T1000 (cell line): ENCODE results near the gene TMEM131L.
"Not testable (repeated sequence)": the region's sequence is repeated elsewhere in the genome, so short reads cannot be mapped to it uniquely, and the experiment has no call there.

Source experiments
- DNase-seq: peaks from one replicate; lab custom pipeline; 2025; ENCODE audit warnings: mixed read lengths; lab: John Stamatoyannopoulos, UW

The TMEM131L gene

GRCh38 chr4:153466081-153466948 lies at the start of gene TMEM131L:
TSS of gene TMEM131L (plus strand) at chr4:153466360. CDS start at chr4:153466398, 38 bp downstream.
- DNase-seq: peak; percentile 26

- not testable (repeated sequence) for DNase-seq
These were observed 49.7 kb upstream of the TMEM131L start for GRCh38 chr4:153416456-153416855.

GRCh38 chr4:153418121-153418520 lies 48.0 kb upstream of the TMEM131L start:
- DNase-seq: no peak

- no peak for DNase-seq
These were observed 47.6 kb upstream of the TMEM131L start for GRCh38 chr4:153418558-153418957.

- DNase-seq: no peak
These were observed 47.1 kb upstream of the TMEM131L start for GRCh38 chr4:153419029-153419428.

GRCh38 chr4:153419673-153420278 lies 46.4 kb upstream of the TMEM131L start:
- no peak for DNase-seq

GRCh38 chr4:153420361-153420760 lies 45.8 kb upstream of the TMEM131L start:
- DNase-seq: no peak

- DNase-seq: no peak
These were observed 44.2 kb upstream of the TMEM131L start for GRCh38 chr4:153421941-153422340.

- DNase-seq: no peak
These were observed 39.8 kb upstream of the TMEM131L start for GRCh38 chr4:153426207-153426885.

GRCh38 chr4:153427363-153428071 lies 38.6 kb upstream of the TMEM131L start:
- DNase-seq: no peak

- DNase-seq: no peak
These were observed 37.2 kb upstream of the TMEM131L start for GRCh38 chr4:153428941-153429475.

GRCh38 chr4:153432965-153433753 lies 33.0 kb upstream of the TMEM131L start:
- no peak for DNase-seq

GRCh38 chr4:153433754-153434105 lies 32.4 kb upstream of the TMEM131L start:
- DNase-seq: no peak

- no peak for DNase-seq
These were observed 32.0 kb upstream of the TMEM131L start for GRCh38 chr4:153434190-153434589.

GRCh38 chr4:153438916-153439756 lies 27.0 kb upstream of the TMEM131L start:
- DNase-seq: no peak

GRCh38 chr4:153439831-153440230 lies 26.3 kb upstream of the TMEM131L start:
- DNase-seq: no peak

GRCh38 chr4:153440475-153440874 lies 25.7 kb upstream of the TMEM131L start:
- no peak for DNase-seq

GRCh38 chr4:153447175-153447905 lies 18.8 kb upstream of the TMEM131L start:
- DNase-seq: no peak

GRCh38 chr4:153448003-153448731 lies 18.0 kb upstream of the TMEM131L start:
- no peak for DNase-seq
